ENCODE results near the gene CD274. TPM values are rescaled to one million over a fixed set of nuclear protein-coding genes. Genes with fewer than 3 reads are reported as not detected.

CD274 gene
- total and polyA plus RNA-seq, 2 experiments from 2014 or later = 0.07 TPM; not detected in 1

DNA sequence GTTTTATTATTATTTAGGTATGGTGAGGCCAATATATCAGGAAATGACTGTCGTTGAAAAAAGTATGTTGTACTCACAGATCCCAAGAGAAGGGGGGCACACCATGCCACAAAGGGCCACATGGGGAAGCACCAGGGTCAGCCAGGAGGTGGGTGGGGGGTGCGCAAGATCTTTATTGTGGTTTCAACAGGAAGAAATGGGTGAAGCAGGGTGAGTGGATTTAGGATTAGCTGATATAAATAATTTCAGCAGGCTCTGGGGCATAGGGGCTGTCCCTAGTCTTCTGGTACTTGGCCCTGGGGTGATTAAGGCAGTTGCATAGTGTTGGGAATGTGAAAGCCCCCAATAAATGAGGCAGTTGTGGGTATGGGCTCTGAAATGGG, 68.6 kb downstream of the CD274 start:
- H3K79me2 ChIP-seq = no peaks in the 10 kb centered on the region
- H2AFZ ChIP-seq = no peak overlapping the region
- no peaks in the 10 kb centered on the region for H3K9me2 ChIP-seq (replicated peaks; ENCODE audit: insufficient read depth)
- H4K20me1 ChIP-seq (ENCODE audit: insufficient read depth, poor library complexity, severe bottlenecking) = no peaks in the 10 kb centered on the region
- no peaks in the 10 kb centered on the region for H3K4me1 ChIP-seq (ENCODE audit: insufficient read depth)
- no peaks in the 10 kb centered on the region for H3K9me3 ChIP-seq (ENCODE audit: low read depth)
- no peak overlapping the region for H3K4me2 ChIP-seq
- 87% methylated on average over 2 of the region's 2 CpGs for WGBS (ENCODE audit: low lambda C conversion rate, missing lambda C conversion rate)
- no peak for DNase-seq (ENCODE audit: low spot score)
- H3K27ac ChIP-seq = no peak overlapping the region
- no peak overlapping the region for H3K4me3 ChIP-seq
- TF ChIP-seq EZH2phosphoT487 (IDR thresholded peaks at IDR 0.05; ENCODE audit: low read depth, severe bottlenecking, unreplicated experiment) (no peak), EZH2 (IDR thresholded peaks at IDR 0.05; ENCODE audit: borderline replicate concordance) (no peak)
- TF ChIP-seq, protein P1, sequence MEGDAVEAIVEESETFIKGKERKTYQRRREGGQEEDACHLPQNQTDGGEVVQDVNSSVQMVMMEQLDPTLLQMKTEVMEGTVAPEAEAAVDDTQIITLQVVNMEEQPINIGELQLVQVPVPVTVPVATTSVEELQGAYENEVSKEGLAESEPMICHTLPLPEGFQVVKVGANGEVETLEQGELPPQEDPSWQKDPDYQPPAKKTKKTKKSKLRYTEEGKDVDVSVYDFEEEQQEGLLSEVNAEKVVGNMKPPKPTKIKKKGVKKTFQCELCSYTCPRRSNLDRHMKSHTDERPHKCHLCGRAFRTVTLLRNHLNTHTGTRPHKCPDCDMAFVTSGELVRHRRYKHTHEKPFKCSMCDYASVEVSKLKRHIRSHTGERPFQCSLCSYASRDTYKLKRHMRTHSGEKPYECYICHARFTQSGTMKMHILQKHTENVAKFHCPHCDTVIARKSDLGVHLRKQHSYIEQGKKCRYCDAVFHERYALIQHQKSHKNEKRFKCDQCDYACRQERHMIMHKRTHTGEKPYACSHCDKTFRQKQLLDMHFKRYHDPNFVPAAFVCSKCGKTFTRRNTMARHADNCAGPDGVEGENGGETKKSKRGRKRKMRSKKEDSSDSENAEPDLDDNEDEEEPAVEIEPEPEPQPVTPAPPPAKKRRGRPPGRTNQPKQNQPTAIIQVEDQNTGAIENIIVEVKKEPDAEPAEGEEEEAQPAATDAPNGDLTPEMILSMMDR (IDR thresholded peaks at IDR 0.05; ENCODE audit: poor library complexity) = no peak
- no peaks in the 10 kb centered on the region for H3K27me3 ChIP-seq
- no peaks in the 10 kb centered on the region for H3K36me3 ChIP-seq (replicated peaks; ENCODE audit: insufficient read depth, low read depth)

Other genes starting within 250 kb of the CD274 start
- gene INSL4, start 219.1 kb upstream of the CD274 start, total RNA-seq = 0.13 TPM in 1 of 2 replicates, not detected in the other
- gene INSL4, start 219.1 kb upstream of the CD274 start, polyA plus RNA-seq = 0.38 and 0.68 TPM in 2 replicates
- gene RLN2, start 145.8 kb upstream of the CD274 start, total RNA-seq = 0.87 TPM in 1 of 2 replicates, not detected in the other
- gene RLN2, start 145.8 kb upstream of the CD274 start, polyA plus RNA-seq = 0.70 and 0.81 TPM in 2 replicates
- not detected in 2 replicates for gene RLN1, start 110.7 kb upstream of the CD274 start, total RNA-seq
- gene RLN1, start 110.7 kb upstream of the CD274 start, polyA plus RNA-seq = 0.34 and 0.49 TPM in 2 replicates
- 18.0 and 18.3 TPM in 2 replicates for gene PLGRKT, start 12.6 kb upstream of the CD274 start, total RNA-seq
- gene PLGRKT, start 12.6 kb upstream of the CD274 start, polyA plus RNA-seq = 13.6 and 16.2 TPM in 2 replicates
- not detected in 2 replicates for gene PDCD1LG2, start 60.0 kb downstream of the CD274 start, total RNA-seq
- not detected in 2 replicates for gene PDCD1LG2, start 60.0 kb downstream of the CD274 start, polyA plus RNA-seq
- gene RIC1, start 178.6 kb downstream of the CD274 start, total RNA-seq = 34.9 and 45.6 TPM in 2 replicates
- 9.5 and 11.2 TPM in 2 replicates for gene RIC1, start 178.6 kb downstream of the CD274 start, polyA plus RNA-seq